Measurements from ENCODE around the gene SESN1.

GRCh38 chr6:109021870-109022269 is 72.8 kb downstream of the SESN1 start:
- TF ChIP-seq REST (IDR thresholded peaks at IDR 0.05; ENCODE audit: borderline replicate concordance) (no peak), REST (CRISPR knock-in tag; IDR thresholded peaks at IDR 0.05; ENCODE audit: low read depth) (no peak), USF2 (CRISPR knock-in tag; IDR thresholded peaks at IDR 0.05) (no peak), ZNF655 (CRISPR knock-in tag; IDR thresholded peaks at IDR 0.05) (no peak), RNF2 (IDR thresholded peaks at IDR 0.05) (no peak), SREBF1 (IDR thresholded peaks at IDR 0.05; ENCODE audit: borderline replicate concordance, low read depth, low read length) (no peak), POU5F1 (IDR thresholded peaks at IDR 0.05; ENCODE audit: borderline replicate concordance, low read depth, low read length, partially characterized antibody) (no peak), ZBTB43 (CRISPR knock-in tag; IDR thresholded peaks at IDR 0.05) (no peak)
- TF ChIP-seq, protein P1, sequence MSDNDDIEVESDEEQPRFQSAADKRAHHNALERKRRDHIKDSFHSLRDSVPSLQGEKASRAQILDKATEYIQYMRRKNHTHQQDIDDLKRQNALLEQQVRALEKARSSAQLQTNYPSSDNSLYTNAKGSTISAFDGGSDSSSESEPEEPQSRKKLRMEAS (CRISPR knock-in tag; IDR thresholded peaks at IDR 0.05), result no peak
- TF ChIP-seq, protein P2, sequence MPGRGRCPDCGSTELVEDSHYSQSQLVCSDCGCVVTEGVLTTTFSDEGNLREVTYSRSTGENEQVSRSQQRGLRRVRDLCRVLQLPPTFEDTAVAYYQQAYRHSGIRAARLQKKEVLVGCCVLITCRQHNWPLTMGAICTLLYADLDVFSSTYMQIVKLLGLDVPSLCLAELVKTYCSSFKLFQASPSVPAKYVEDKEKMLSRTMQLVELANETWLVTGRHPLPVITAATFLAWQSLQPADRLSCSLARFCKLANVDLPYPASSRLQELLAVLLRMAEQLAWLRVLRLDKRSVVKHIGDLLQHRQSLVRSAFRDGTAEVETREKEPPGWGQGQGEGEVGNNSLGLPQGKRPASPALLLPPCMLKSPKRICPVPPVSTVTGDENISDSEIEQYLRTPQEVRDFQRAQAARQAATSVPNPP (IDR thresholded peaks at IDR 0.05; ENCODE audit: borderline replicate concordance, insufficient read depth, insufficient read length), result no peak
